Forelimb muscle (tissue), 1 donor: ENCODE measurements around the gene CFAP58. TPM values are rescaled to one million over a fixed set of nuclear protein-coding genes. Genes with fewer than 3 reads are reported as not detected.

Source experiments
- DNase-seq: peaks from one replicate; pipeline ENCODE4 v3.0.0-alpha.2; 2013; ENCODE audit warnings: low read depth
- polyA plus RNA-seq: library from polyadenylated mRNA; unstranded; fragments of 120-200 nt; gene quantifications from one replicate; pipeline ENCODE4 v1.2.1, GENCODE V29; 2013; ENCODE audit not compliant: insufficient read length

The CFAP58 gene
- polyA plus RNA-seq: 0.37 TPM

DNA sequence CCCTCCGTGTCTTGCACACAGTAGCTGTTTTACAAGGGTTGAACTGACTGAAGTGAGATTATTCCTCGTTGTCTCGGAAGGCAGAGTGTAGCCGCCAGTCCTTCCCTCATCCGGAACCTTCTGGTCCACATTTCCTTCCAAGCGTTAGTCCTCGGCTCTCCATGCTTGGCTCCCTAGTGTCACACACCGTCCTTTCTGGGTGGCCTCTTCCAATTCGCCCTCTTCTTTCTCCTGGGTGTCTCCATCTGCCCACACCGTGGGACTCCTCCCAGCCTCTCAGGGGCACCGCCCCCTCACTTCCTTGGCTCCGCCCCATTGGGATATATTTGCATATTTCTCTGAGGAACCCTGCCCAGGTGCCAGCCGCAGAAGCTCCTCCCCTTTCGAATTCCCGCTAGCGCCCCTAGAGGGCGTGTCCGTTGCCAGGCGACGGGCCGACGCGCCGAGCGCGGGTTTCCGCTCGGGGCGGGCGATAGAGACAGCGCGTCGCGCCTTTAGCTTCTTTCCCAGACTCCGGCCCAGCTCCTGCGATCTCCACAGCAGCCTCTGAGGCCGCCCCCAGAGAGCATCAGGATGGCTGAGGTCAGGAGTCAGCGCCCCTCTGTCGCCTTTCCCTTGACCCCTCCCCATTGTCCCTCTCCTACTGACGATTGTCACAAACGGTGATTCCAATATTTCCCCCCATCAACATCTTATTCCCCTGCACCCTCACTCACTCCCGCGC lies at the start of gene CFAP58:
Gene CFAP58 (plus strand): TSS at position 509 of the 724 bp plus-strand sequence. CDS start 65 bp downstream, at position 574.
- DNase-seq: no peak

DNA sequence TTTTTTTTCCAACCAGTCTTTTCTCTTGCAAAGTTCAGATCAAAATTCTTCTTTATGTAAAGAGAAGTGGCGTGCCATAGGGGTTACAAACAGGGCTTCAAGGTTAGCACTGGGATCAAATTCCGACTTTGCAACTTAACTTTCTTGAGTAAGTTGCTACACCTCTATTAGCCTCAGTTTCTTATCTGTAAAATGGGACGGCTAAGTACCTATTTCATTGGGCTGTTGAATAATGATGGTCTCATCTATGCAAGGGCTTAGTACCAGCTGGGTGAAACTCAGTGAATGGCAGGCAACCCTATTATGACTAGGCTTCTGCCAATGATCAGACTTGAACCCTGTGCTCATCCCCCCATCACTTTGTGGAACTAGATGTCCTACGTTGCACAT lies 49.3 kb upstream of the CFAP58 start:
- no peak for DNase-seq

- no peak for DNase-seq
Observed at GRCh38 chr10:104304927-104305326, 48.7 kb upstream of the CFAP58 start.

- DNase-seq: no peak
Observed at GRCh38 chr10:104306897-104307296, 46.7 kb upstream of the CFAP58 start.

DNA sequence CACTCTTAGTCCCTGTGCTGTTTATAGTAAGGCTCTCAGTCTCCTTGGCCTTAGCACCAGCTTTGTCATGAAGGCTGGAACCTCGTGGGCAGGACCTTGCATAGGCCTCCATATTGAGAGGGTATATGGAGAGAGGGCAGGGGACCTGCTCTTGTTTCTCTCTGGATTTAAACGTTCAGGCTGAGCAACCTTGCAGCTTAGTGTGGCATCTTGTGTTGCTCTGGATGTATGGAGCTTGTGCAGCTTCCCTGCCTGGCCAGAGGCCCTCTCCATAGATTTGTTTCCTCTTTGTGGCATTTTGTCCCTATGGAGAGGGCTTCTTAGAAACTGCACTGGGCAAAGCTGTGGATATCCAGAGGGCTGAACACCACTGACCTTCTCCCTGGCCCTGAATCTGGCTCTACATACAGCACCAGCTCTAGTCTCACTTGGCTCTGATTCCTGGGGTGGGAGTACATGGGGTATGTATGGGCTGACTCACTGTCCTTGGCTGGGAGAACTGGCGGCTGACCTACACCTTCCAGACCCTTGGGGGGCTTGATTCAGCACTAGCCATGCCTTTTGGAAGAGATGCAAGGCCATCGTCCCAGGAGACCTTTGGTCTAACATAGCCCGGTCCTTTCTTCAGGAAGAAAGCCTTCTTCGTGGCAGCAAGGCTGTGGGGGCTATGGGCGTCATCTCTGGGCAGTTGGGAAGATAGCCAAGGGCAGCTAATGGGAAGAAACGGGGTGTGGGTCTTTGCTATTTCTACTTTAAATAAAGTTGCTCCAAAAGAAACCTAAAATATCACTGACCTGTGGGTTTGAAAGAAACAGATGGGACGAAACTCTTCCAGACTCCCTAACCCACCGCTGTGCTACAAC lies 45.8 kb upstream of the CFAP58 start:
- DNase-seq: no peak

GRCh38 chr10:104308439-104308903 lies 45.2 kb upstream of the CFAP58 start:
- DNase-seq: no peak

DNA sequence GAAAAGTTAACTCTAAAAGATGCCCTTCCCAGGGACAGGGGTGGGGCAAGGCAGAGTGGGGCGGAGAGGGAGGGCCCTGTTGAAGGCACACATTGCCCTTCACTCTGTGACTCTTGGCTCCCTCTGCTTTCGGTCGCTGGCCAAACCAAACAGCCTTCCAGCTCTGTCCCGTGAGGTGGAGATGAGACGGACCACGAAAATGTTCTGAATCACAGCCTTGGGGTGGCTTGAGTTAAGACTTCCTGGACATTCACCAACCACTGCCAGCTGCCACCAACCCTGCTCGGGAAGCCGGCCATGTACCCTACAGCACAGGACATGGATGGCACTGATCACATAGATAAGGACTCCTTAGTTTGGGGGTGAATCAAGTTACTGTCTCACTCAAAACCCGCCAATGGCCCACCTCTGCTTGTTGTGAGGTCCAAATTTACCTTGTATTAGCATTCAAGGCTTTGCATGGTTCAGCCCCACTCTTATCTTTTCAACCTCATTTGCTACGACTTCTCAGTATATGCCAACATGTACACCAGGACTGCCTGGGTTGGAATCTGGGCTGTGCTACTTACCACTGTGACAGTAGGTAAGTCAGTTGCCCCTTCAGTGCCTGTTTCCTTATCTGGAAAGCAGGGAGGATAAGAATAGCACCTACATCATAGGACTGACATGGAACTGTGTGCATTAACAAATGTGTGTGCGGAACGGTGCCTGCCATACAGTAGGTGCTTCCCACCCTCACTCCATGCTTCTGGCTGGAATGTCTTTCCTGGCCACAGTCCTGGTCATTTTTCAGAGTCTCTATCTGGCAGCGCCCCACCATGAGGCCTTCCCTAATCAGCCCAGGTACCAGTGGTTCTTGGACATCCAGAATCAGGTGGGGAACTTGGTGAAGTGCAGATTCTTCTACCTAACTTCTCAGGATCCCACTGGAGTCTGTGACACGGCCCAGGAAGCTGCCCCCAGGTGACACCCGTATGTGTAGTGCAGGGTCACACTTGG lies 43.4 kb upstream of the CFAP58 start:
- DNase-seq: no peak

GRCh38 chr10:104311184-104311720 lies 42.4 kb upstream of the CFAP58 start:
- no peak for DNase-seq

DNA sequence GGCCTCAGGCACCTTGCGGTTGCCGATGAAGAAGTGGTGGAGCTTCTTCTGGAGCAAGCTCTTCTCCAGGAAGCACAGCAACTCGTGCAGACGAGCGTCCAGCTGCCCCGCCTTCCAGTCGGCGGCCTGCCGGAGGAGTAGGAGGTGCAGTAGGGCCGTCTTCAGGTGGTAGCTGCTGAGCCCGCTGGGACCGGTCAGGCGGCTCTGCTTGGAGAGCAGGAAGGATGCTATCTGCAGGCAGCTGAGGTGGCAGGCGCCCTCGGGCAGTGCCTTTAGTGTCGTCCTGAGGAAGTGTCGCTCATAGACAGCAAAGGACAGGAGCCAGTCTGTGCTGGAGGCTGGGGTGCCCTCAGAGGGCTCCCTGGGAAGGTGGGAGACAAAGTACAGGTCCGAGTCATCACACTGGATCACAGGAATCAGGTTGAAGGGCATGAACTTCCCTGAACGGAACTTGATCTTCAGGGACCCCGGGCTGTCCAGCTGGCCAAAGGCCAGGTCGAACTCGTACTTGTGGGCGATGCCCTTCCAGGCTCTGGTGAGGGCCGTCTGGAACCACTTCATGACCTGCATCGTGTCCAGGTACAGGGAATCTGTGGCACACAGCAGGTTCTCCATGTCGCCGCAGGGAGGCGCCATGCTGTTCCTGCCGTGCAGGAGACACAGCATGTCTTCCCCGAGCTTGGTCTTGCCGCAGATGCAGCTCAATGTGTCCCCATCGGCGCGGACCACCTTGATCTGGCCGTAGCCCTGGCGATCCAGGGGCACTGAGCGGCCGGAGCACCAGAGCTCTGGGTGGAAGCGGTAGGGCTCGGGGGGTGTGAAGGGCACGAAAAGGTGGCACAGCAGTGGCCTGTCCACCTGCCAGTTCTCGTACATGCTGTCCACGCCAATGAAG lies 38.8 kb upstream of the CFAP58 start:
- DNase-seq: no peak

DNA sequence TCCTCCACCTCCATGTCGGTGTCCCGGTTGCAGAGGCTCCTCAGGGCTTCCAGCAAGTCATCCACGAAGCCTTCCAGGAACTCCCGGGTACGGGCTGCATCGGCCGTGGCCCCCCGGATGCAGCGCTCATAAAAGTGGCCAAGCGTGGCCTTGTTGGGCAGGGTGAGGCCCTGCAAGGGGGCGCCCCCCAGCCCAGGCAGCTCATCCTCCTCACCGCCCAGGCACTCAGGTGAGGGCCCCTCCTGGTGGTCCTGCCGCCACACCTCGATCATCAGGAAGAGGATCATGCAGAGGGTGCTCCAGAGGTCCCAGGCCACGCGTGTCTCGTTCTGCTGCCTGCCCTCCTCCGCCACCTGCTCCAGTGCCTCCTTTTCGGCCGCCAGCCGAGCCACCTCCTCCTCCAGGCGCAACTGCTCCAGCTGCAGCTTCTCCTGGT lies 38.1 kb upstream of the CFAP58 start:
- DNase-seq: no peak

GRCh38 chr10:104316321-104317099 lies 37.1 kb upstream of the CFAP58 start:
- no peak for DNase-seq

GRCh38 chr10:104317269-104317710 lies 36.3 kb upstream of the CFAP58 start:
- no peak for DNase-seq

DNA sequence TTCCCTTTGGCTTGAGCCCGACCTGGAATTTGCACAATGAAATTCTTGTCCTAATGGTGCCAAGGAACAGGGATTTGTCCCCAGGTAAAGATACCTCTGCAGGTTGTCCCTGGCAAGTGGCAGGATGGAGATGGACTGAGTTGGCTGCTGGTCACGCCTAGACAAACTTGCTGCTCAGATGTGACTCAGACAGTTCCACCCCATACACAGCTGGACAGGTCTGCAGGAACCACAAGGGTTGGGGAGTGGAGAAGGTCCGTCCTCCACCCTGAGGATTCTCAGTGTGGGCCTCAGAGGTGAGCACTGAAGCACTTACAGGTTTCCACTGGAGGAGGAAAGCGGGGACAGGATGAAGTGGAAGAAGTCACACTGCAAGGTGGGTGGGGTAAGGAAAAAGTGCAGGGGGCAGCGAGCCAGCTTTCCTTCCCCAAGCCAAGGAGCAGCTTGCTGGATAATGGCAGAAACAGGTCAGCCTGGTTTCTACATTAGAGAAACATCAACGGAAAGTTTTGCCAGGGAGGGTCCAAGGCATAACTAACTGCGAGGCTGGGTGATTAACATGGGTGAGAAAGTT lies 35.8 kb upstream of the CFAP58 start:
- no peak for DNase-seq

GRCh38 chr10:104318326-104318725 lies 35.3 kb upstream of the CFAP58 start:
- no peak for DNase-seq

DNA sequence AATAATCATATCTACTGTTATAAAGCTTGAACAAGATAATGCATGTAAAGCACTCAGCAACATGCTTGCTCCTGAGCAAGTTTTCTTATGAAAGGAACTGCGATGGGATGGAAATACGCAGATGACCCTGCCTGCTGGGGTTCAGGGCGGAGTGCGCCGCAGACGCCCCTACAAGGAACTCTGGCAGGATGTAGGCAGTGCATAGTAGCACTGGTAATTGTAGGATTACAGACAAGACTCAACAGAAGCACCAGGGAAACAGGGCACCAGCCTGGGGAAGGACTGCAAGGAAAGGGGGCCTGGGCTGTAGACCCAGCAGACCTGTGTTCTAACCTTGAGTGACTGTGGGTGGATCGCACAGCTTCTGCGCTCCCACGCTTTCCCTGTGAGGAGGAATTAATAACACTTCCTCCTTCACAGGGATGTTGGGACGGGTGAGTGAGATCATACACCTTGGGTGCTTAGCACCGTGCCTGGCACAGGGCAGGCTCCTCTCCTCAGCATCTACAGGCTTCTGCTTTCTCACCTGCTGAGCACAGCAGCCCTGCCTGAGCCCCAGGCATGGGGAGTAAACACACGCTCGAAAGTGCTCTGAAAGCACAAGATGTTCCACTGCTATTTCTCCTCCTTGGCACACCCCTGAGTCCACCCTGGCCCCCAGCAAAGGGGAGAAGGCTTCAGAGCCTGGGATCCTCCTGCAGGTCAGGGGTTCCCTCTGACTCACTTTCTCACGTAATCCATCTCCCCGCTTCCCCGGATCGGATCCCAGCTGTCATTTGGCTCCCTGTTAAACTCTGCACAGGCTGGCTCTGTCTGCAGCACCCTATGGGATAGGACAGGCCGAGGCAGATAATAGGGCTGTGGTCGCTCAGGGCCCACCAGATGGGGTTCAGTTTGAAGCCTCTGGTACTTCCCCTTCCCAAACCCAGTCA lies 34.6 kb upstream of the CFAP58 start:
- no peak for DNase-seq

- DNase-seq: no peak
Observed at GRCh38 chr10:104321226-104321625, 32.4 kb upstream of the CFAP58 start.

DNA sequence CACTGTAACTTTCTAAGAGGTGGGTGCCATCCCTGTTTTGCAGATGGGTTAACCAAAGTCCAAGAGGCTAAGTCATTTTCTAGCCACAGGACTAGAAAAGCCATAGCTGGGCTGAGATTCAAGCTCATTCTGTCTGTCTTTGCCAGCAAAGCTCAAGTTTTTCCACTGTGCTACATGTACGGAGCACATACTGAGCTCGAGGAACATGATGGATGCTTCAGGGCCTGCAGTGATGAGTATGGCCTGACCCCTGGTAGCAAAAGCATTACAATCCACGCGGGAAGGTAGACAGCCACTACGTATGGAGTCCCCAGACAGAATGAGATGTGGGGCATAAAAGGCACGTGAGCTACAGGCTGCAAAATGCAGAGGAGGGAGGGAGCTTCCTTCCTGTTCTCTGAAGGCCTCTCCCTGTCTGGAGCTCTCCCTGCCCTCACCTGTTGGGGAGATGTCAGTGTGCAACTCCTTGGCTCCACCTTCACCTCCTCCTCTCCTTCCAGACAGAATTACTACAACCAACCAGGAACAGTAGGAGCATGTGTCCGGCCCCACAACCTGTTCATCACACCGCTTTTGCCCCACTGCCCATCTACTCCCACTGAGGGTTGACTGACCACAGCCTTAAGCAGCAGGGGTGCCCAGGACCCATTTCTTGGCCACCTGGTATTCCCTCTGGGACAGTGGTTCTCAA lies 31.8 kb upstream of the CFAP58 start:
- no peak for DNase-seq
